GM10248 (cell line): Measurements from ENCODE around the gene HNRNPLL.

Experiments used
- CTCF ChIA-PET: fragments of 300-600 bp; sonication (Branson Sonifier 250); formaldehyde crosslinking; extraction: SDS; loops from one replicate; lab custom pipeline; 2021; ENCODE audit warnings: antibody characterized with exemption; lab: Yijun Ruan, JAX
- POLR2A ChIA-PET: fragments of 350-650 bp; sonication (Branson Sonifier 250); formaldehyde crosslinking; extraction: SDS; loops from one replicate; lab custom pipeline; 2020; ENCODE audit warnings: antibody characterized with exemption; lab: Yijun Ruan, JAX
- DNase-seq: peaks from one replicate; pipeline ENCODE4 v3.0.0; 2012; ENCODE audit errors: extremely low spot score
- CTCF ChIP-seq: IDR thresholded peaks from 2 replicates; pipeline ENCODE4 v1.5.1; 2012; ENCODE audit warnings: mild to moderate bottlenecking, low read depth; ENCODE audit errors: extremely low read depth, missing control alignments, control extremely low read depth

Gene HNRNPLL

GRCh38 chr2:38533757-38534545, 68.8 kb downstream of the HNRNPLL start:
- DNase-seq = no peak
- CTCF ChIA-PET = interaction anchor here (0.8 to 5.0 kb wide), 16 partner anchors 8 to 259 kb away, joined by 3 to 40 read pairs (median 4); no protein-coding TSS in a partner anchor
- POLR2A ChIA-PET = interaction anchor here (1.0 to 3.9 kb wide), 2 partner anchors 204 to 217 kb away, joined by 5 to 29 read pairs; partner anchors contain the start of gene SRSF7
- TF ChIP-seq CTCF = no peak

- ChIA-PET POLR2A (interaction anchor here (1.0 to 3.9 kb wide), 2 partner anchors 204 to 218 kb away, joined by 5 to 29 read pairs; partner anchors contain the start of gene SRSF7), CTCF (interaction anchor here (0.8 to 4.4 kb wide), 16 partner anchors 9 to 258 kb away, joined by 3 to 25 read pairs (median 4); no protein-coding TSS in a partner anchor)
- DNase-seq = peak; percentile 74
- TF ChIP-seq CTCF = no peak
Measured at GRCh38 chr2:38533180-38533579, 69.5 kb downstream of the HNRNPLL start.

GRCh38 chr2:38532366-38532765, 70.4 kb downstream of the HNRNPLL start:
- no peak for TF ChIP-seq CTCF
- no peak for DNase-seq
- ChIA-PET CTCF (interaction anchor here (0.8 to 2.8 kb wide), 8 partner anchors 8 to 217 kb away, joined by 3 to 13 read pairs (median 4); no protein-coding TSS in a partner anchor), POLR2A (interaction anchor here (1.3 to 3.9 kb wide), 2 partner anchors 202 to 218 kb away, joined by 6 to 29 read pairs; partner anchors contain the start of gene SRSF7)

GRCh38 chr2:38529208-38529607, 73.5 kb downstream of the HNRNPLL start:
- CTCF ChIA-PET = interaction anchor here (1.3 to 3.1 kb wide), 4 partner anchors 11 to 214 kb away, joined by 3 to 10 read pairs (median 4); no protein-coding TSS in a partner anchor
- no peak for DNase-seq
- no peak for TF ChIP-seq CTCF
- POLR2A ChIA-PET = no interaction called here

GRCh38 chr2:38528534-38528933, 74.2 kb downstream of the HNRNPLL start:
- no peak for DNase-seq
- POLR2A ChIA-PET = no interaction called here
- CTCF ChIA-PET = interaction anchor here (1.1 to 3.1 kb wide), 5 partner anchors 10 to 213 kb away, joined by 3 to 10 read pairs (median 4); no protein-coding TSS in a partner anchor
- no peak for TF ChIP-seq CTCF

GRCh38 chr2:38528008-38528442, 74.7 kb downstream of the HNRNPLL start:
- POLR2A ChIA-PET = interaction anchor here (0.8 kb wide), 1 partner anchor 223 kb away, joined by 3 read pairs; the partner anchor contains the start of gene SRSF7
- no peak for DNase-seq
- CTCF ChIA-PET = interaction anchor here (1.1 to 3.1 kb wide), 6 partner anchors 10 to 213 kb away, joined by 3 to 10 read pairs (median 4); no protein-coding TSS in a partner anchor

More at GRCh38 chr2:38528008-38528442, 74.7 kb downstream of the HNRNPLL start:
- TF ChIP-seq CTCF = peak; percentile 24
